NCI-H345 (cell line): ENCODE results near the gene CTDSPL.

Experiments used
- DNase-seq: peaks from one replicate; lab custom pipeline; 2025; lab: John Stamatoyannopoulos, UW

CTDSPL gene

DNA sequence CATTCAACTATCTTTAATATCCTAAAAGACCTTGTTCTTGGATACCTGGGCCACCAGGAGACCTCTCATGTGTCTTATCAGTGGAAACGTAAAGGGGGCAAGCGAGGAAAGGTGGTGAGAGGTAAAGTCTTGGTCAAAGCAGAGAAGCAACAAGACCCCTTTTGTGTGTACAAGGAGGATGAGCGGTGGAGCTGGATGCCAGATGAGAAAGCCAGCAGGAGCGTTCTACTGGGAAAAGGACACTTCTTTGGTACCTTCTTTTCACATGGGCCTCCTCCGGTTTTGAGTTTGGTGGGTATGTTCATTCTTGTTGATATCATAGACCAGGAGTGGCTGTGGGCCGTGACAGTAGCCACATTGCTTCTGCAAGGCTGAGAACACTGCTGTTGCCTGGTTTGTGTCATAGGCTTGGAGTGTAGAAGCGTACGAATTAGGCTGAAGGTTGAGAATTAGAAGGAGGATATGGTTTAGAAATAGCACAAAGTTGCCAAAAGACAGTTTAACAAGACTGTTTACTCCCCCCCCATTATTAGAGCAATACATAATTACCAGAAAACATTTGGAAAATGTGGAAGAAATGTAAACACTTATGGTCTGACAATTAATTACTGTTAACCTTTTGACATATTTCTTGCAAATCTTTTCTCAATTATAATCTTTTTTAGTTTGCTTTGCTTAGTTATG is 82.1 kb downstream of the CTDSPL start:
- no peak for DNase-seq

DNA sequence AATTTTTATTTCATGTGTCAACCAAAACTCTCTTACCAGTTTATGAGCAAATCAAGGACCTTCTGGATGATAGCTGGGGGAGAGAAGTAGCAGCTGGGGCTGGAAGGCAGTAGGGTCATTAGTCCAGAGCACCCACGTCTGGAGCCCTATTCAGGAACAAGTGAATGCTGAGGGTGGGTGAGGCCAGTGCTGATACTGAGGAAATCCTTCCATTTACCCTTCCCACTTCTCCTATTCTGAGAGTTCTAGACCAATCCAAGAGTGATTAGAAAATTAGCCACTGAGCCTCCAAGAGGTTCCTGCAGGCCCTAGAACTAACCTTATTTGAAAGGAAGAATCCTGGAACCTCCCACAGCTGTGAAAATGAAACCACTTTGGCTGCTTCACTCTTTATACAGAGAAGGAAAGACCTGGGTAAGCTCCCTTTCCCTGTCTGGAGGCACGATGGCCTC is 82.7 kb downstream of the CTDSPL start:
- no peak for DNase-seq

DNA sequence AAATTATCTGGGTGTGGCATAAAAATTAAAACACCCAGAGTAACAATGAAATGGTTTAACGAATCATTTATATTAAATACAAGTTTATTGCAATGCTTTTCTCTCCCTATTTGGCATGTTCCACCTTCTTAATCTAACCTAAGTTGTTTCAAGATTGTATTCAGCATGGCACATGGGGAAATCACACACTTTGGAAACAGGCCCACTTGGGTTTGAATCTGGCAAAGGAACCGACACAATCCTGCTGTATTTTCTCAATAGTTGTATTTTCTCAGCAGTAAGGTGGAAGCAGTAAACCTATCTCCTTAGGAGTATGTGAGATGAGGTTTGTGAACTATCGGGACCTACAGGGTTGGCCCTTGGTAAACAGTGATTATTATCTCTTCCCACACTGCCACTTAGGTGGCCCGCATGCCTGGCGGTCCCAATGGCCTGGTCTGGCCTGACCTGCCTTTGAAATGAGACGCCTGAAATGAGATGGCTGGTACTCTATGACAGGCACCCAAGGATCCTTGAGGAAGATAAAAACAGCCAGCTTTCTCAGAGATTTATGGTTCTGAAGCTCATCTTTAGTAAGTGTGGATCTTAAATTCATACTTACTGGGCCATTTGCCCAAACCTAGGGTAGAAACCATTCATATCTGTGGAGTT is 83.6 kb downstream of the CTDSPL start:
- no peak for DNase-seq

DNA sequence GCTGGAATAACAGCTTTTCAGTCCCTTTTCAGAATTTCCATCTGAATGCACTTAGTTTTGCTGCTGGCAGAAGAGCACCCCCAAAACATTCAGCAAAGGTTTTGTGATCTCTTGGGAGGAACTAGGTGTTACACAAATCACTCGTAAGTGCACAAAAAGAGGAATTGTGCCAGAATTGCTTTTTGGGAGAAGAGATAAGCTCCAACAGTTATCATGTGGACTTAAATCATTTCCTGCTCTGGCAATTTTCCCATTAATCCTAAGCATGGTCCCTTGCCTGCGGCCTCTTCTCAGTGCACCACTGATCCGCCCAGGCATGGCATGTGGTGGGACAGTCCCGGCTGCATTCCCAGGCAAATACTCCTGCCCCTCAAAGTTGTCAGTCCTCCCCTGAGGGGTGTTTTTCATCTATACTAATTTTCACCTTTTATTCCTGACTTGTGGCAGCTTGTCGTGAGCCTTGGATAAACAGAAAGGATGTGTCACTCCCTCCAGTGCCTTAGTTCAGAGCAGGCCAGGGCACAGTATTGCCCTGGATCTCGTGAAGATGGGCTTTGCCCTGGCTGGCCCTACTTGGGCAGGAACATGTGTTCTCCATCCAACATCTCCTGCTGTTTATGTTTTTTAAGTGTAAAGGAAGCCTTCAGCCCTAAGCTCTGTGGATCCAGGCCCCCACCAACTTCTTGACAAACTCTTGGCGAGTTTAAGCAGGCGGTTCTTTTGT is 84.3 kb downstream of the CTDSPL start:
- DNase-seq = no peak

DNA sequence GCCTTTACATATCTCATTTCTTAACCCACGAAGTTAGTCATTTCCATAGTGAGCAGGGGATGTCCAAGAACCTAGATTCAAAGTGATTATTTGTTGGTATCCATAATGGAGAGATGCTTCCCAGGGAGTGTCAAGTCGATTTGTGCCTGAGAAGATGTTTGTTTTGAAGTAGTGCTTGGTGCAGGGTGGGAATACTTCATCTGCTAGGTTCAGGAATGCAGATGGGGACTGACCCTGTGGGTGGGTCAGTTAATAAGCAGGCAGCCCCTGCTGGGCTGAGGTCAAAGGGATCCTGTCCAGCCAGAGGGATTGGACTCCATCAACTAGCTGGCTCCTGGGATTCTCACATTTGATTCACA is 84.8 kb downstream of the CTDSPL start:
- DNase-seq = no peak

DNA sequence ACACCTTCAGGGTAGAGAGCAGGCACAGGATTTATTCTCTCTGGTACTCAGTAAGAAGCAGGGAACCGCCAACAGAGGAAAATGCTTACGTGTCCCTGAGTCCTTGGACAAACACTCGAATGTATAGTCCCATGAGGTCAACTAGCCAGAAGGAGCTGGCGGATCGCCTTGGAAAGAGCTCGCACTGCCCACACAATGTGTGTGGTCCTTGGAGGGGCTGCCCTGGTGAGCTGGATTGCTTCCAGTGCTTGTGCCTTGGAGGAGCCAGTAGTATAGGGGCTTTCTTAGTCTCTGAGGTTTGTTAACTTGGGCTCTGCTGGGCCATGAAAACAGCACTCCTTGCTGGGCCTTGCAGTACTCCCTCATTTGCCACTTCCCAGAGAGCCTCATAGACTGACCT is 88.2 kb downstream of the CTDSPL start:
- no peak for DNase-seq

DNA sequence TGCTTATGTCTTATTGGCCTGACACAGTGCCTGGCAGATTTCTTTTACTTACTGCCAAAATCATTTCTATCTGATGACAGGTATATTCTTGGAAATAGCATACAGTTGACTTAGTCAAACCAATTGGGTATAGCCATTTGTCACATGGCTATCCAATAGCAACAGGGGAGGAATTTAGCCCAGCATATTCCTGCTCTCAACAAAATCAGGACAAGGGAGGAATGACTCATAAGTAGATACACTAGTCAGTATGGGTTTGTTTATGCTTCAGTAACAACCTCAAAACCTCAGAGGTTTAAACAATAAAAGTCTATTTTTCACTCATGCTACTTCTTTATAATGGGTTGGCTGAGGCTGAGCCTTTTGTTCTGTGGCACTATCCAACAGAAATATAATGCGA is 90.9 kb downstream of the CTDSPL start:
- no peak for DNase-seq

DNA sequence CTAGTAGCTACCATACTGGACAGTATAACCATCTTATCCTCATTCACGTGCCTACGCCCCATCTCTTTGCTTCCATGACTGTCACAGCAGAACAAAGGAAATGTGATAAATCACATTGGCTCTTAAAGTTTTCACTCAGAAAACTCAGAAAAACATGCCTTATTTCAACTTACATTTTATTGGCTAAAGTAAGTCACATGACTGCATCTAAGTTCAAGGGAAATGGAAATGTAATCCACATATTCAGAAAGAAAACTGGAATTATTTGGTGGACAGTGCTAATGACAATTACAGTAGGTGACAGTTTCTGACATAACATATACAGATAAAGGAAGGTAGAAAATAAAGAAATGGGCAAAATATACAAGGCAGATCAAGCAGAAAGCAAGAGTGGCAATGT is 91.5 kb downstream of the CTDSPL start:
- DNase-seq = no peak

DNA sequence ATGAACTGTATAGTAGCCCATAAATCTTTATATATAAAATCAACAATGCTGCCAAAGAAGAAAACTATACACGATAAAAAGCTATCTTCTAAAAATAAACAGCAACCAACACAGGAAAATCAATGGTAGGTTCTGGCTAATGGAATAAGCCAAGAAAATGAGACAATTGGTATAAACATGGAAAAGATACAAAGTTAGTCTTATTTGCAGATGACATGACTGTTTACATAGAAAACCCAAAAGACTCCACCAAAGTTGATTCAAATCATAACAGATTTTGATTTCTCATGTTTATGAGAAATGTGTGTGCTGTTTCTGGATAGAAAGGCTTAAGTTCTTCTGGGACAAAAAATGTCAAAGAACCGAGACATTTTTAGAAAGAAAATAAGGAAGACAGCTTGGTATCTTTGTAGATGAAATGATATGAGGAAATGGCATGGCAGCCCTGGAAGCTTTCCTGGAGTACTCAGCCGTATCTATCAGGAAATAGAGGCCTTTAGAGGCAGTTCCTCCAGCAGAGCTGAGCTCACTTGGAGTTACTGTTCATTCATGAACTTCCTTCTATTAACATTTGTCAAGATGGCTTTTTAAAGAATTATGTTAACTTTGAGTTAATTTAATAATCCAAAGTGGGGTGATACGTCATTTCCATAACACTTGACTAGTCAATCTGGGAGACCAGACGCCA is 92.2 kb downstream of the CTDSPL start:
- DNase-seq = no peak

DNA sequence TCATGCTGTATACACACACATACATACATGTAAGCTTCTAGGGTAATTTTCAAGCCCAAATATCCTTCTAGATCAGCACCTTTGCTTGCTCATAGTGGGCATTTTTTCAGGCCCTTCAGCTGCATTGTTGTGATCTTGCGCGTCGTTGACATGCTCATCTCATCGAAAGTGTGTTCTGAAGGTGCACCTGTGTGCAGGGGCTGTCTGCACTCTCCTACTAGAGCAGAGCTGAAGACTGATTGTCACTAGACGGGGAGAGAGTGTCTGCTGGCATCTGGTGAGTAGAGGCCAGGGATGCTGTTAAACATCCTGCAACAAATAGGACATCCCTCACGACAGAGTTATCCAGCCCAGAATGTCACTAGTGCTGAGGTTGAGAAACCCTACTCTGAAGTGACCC is 93.2 kb downstream of the CTDSPL start:
- no peak for DNase-seq

DNA sequence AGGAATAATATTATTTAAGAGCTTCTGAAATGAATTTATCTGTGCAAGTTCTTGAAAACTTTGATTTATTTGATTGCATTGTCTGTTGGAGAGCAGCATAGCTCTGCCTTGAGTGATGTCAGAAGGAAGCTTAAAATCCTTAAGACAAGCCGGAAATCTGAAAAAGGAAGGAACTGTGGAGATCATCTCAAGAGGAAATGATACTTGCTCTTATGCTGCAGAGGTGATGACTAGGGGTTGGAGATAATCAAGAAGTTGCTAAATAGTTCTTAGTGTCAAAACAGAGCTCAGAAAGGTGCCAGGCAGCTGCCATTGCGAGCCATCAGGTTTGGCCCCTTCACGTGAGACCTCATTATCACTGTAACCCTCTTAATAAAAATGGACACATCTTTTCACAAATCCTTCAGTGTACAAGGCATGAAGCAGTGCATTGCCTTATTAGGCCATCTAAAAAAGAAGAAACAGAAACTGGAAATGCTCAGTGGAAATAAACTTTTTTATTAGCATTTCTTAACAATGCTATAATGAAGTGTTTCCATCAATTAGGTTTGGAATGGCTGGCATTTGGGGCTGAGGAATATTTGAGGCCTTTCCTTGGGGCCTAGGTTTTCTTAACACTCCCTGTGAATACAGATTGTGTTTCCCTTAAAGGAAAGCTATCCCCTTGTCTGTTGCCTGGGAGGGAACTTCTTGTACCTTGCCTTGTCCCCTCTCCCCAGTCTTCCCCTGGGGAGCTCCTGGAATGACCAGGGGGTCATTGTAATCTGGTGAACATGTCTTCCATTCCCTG is 94.4 kb downstream of the CTDSPL start:
- no peak for DNase-seq

DNA sequence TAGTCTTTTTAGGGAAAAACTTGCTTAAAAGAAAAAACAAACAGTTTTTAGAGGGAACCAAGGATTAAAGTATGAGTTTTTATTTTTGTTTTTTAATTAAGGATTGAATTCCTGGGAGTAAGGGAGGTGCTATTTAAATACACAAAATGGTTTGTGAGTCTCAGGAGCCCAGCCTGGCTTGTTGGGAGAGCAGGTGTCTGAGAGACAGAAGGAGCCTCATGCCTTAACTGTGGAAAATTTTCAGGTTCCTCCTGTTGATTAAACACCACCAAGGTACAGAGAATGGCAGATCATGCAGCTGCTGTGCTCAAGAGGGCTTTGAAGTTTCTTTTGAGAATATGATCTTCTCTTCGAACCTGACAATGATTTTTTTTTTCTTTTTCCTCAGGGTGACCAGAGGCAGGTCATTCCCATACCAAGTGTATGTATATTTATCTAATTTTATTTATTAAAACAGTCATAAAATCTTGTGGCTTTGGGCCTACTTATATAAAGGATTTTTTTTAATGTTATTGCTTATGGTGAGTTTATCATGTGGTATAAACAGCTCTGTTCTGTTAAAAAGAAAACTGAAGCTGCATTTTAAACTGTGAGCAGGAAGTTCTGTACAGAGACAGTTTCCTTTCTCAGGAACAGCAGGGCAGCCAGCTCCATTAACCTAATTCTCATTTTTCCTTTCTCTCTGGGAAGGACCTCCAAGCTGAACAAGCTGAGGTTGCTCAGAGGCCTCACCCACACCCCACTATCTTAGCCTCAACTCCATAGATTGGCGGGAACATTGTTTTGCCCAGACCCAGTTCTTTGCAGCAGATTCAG is 95.3 kb downstream of the CTDSPL start:
- DNase-seq = no peak

DNA sequence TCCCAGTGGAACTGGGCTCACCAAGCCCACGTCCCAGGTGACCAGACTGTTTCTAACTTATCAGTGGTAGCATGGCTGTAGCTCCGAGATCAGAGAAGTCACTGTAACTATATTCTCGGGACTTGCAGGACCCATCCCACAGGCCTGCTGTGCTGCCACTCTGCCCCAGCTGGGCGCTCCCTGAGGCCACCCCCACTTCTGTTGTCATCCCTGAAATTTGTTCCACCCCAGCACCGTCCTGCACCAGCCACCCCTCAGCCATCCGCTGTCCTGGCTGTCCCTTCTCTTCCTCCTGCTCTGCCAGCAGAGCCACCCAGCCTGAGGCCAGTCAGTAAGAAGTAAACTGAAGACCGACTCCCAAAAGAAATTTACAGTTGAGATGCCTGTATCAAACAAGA is 95.9 kb downstream of the CTDSPL start:
- DNase-seq = no peak

DNA sequence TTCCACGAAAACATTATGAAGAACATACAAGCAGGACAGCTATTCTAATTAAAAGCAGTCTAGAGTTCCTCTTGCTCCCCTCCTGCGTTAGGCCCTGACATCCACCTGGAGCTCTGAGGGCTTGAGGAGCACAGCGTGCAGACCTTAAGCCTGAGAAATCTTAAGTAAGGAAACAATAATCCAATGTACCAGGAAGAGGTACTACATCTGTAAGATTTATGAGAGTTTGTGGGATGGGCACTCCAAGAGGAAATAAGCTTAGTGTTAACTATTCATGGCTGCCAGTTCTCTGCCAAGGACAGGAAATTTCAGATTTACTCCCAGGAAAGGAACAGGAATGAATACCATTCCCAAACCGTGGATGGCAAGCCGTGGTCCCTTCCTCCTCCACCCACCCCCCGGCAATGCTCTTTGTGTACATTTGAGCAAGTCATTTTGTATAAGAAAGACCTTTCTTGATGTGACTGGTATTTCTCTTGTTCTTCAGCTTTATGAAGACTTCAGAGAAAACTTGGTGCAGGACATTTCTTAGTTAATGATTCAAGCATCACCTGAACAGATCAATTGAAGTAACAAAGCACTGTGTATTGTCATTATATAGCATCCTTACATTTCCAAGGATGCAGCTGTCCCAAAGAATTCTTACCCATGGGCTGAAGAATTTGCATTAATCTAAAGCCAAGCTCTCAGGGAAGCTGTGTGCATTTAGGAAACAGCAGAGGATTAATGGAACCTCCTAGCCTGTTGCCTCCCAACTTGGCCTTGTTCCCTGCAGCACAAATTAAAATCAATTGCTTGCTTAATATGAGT is 100.1 kb downstream of the CTDSPL start:
- no peak for DNase-seq

DNA sequence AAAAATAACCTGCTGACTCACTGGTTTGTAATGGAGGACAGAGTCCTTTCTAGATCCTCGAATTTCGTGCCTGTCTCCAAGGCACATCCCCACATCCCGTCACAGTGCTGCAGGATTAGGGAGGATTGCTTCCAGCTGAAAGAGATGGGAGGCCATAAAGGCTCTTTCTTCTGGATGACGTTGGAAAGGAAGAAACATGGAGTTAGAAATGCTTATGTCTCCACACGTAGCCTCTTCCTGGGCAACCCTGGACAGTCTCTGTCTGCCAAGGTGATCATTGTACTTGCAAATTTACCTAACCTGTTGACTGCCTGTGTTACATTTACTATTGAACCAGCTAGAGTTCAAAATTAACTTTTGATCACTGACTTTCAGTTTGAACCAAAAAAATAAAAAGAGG is 101.3 kb downstream of the CTDSPL start:
- DNase-seq = no peak

DNA sequence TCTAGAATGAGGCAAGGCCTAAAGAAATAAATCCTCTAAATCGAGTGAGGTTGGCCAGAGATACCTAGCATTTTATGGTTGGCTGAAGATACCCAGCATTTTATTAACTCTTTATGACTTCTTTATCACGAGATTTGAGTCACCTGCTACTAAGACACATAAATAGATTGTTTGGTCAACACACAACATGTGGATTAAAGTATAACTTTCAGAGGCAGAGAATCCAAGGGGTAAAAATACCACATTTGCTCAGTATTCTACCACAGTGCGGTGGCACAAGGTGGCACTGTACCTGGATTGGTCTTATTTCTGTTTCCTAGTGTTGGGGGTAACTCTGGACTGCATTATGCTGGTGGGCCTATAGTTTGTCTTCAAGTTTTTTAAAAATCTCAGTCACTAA is 102.0 kb downstream of the CTDSPL start:
- DNase-seq = no peak

DNA sequence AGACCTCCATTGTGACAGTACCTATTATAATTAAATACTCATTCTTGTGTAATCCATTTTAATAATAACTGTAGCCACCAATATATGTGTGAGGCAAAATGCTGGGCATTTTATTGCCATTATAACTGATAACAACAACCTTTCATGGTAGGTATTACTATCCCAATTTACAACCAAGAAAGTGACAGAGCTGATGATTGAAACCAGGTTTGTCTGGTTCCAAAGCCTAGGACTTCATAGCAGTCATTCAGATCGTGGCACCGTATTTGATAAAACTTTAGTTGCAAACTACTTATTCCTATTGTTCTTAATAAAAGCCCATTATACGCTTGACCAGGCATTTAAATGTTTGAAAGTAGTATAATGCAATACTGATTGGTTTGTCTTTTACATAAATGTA is 102.5 kb downstream of the CTDSPL start:
- DNase-seq = no peak

DNA sequence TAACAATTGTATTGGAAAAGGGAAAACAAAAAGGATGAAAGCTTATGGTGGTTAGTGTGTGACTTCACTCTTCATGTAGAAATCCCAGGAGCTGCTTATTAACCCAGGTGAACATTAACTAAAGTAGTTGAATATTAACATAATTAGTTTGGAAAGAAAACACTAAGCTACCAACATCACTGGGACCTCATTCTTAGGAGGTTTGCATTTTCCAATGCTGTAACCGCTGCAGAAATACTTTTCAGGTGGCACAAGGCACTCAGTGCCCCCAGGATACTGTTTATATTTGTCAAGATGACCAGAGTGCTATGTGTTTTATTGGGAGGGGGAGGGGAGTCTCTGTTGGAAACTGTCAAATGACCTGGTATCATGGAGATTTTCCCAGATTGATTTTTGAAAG is 103.0 kb downstream of the CTDSPL start:
- no peak for DNase-seq

DNA sequence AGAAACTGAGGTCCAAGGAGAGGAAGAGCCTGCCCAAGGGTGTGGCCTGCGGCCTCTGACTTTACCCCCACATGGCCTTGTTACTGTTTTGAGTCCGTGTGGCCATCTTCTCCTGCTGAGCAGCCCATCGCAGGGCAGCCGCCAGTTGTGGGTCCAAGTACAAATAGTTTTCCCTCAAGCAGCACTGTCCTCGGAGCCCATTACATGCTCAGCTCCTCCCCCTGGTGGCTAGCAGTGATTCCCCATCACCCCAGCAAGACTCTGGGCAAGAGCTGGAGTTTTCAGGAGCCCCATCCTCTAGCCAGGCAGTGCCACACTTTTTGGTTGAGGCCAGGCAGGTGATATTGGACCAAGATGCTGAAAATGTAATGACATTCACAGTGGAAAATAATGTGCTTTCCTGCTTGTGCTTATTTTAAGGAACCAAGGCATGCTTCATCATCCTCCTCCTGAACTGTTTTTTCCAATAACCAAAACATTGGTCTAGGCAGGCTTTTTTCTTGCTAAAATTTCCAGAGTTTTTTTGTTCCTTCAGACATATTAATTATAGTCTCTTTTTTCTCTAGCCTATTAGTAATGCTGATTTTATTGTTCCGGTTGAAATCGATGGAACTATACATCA is 105.7 kb downstream of the CTDSPL start:
- peak; percentile 17 for DNase-seq

DNA sequence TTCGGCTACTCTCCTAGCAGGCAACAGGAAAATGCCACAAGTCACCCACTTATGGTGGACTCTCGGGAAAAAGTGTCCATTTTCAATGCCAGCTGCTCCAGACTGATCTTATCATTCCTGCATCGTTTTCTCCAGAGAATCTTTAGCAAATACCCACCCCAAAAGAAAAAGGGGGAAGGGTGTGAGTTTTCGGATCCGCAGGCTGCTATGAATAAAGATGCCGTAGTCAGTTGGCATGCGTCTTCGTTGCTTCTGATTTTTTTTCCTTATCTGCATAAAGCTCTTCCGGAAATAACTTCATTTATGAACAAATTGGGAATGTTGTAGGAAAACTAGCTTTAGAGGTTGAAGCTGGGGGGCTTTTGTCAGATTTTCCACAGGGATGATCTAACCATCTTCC is 106.5 kb downstream of the CTDSPL start:
- DNase-seq = no peak
